ENCODE measurements around the gene STAT6. TPM values are rescaled to one million over a fixed set of nuclear protein-coding genes. Genes with fewer than 3 reads are reported as not detected.
A peak's percentile ranks its signal among the peaks of the same experiment; 100 is the strongest.

The STAT6 gene
- total and polyA plus RNA-seq, 2 donors (not counting 1 experiment from before 2014, with no cell fraction given), result 544 to 736 TPM

GRCh38 chr12:57128519-57129247 is 17.5 kb upstream of the STAT6 start:
- Histone ChIP-seq H3K4me2 (replicated peaks; ENCODE audit: low read depth, low read length, poor library complexity, severe bottlenecking) (peak overlapping the region; percentile 100), H3K27me3 (replicated peaks in 1 of 4; ENCODE audit: control extremely low read depth in 1 of 4, control insufficient read depth in 3 of 4, insufficient read depth in 4 of 4, low read length in 3 of 4) (peaks cover 0 to 13% (median 3%) of the 10 kb centered on the region in 4 experiments), H3K9ac (ENCODE audit: low read length) (peak overlapping the region; percentile 87), H4K20me1 (ENCODE audit: control insufficient read depth, insufficient read depth, low read length, poor library complexity, severe bottlenecking) (no peaks in the 10 kb centered on the region), H3K79me2 (ENCODE audit: control insufficient read depth, insufficient read depth, low read length) (no peaks in the 10 kb centered on the region), H3K9me3 (ENCODE audit: control extremely low read depth in 1 of 3, control insufficient read depth in 2 of 3, insufficient read depth in 1 of 3, low read length in 2 of 3) (peaks cover 0 to 2% (median 0%) of the 10 kb centered on the region in 3 donors), H3K36me3 (replicated peaks in 1 of 2; ENCODE audit: control extremely low read depth in 1 of 2, control insufficient read depth in 1 of 2, extremely low read depth in 1 of 2, insufficient read depth in 2 of 2, low read length in 1 of 2) (no peaks in the 10 kb centered on the region), H3K4me3 (ENCODE audit: control extremely low read depth in 1 of 5, extremely low read depth in 1 of 5, insufficient read depth in 1 of 5, low read depth in 2 of 5, low read length in 4 of 5) (peak overlapping the region in 4 of 5 experiments; percentile 67 to 88 (median 81)), H2AFZ (ENCODE audit: insufficient read depth, low read depth, low read length, poor library complexity, severe bottlenecking) (peak overlapping the region; percentile 98), H3K27ac (ENCODE audit: low read length in 2 of 2) (no peak overlapping the region), H3K4me1 (ENCODE audit: control insufficient read depth in 2 of 2, insufficient read depth in 2 of 2, low read length in 2 of 2) (peaks cover 11 to 21% of the 10 kb centered on the region in 2 donors)
- WGBS (ENCODE audit: insufficient coverage), result 18% methylated on average over 10 of the region's 35 CpGs
- Mint-ChIP-seq H3K4me3 (peak overlapping the region; percentile 89), H3K9me3 (ENCODE audit: insufficient read depth) (no peaks in the 10 kb centered on the region), H3K4me1 (peaks cover 16% of the 10 kb centered on the region), H3K27ac (no peak overlapping the region), H3K27me3 (peaks cover 17% of the 10 kb centered on the region)
- POLR2A ChIA-PET, result interaction anchor here (0.6 to 2.1 kb wide), 4 partner anchors 17 to 906 kb away, joined by 3 to 14 read pairs (median 4); partner anchors contain the start of gene STAT6
- ATAC-seq (ENCODE audit: low read depth) (no peak), DNase-seq (no peak)
- TF ChIP-seq CTCF (IDR thresholded peaks at IDR 0.05) (no peak), EZH2 (IDR thresholded peaks at IDR 0.05; ENCODE audit: borderline replicate concordance, insufficient read depth, low read depth, low read length, poor library complexity, severe bottlenecking) (no peak)
- intact Hi-C loops (cut with micrococcal nuclease), result loop anchor here (1.0 to 5.0 kb wide), 2 partner anchors 41 to 371 kb away; no protein-coding TSS in a partner anchor
- CTCF ChIA-PET, result interaction anchor here (0.7 to 8.1 kb wide), 12 partner anchors 12 to 124 kb away, joined by 3 to 108 read pairs (median 6); no protein-coding TSS in a partner anchor

All from B cell (primary cell).